Sigmoid colon (tissue), 4 donors: ENCODE data around the gene KCNIP2.

Experiments
- CTCF ChIP-seq, 4 experiments: fragments of 450-650 bp in 3 of 4; fragments of 200-600 bp in 1 of 4; IDR thresholded peaks; one replicate each; pipeline ENCODE4 v1.5.1; 2016 to 2019; ENCODE audit warnings: antibody characterized with exemption in 4 of 4, mild to moderate bottlenecking in 3 of 4, moderate library complexity in 2 of 4
- EP300 ChIP-seq, 4 donors: sonication (generic); formaldehyde crosslinking; IDR thresholded peaks; one replicate each; pipeline ENCODE4 v1.6.1; 2017; ENCODE audit warnings: antibody characterized with exemption in 4 of 4
- POLR2A ChIP-seq, 2 donors: fragments of 450-650 bp; IDR thresholded peaks; one replicate each; pipeline ENCODE4 v1.6.1; 2016; ENCODE audit warnings: antibody characterized with exemption in 2 of 2, mild to moderate bottlenecking in 2 of 2, moderate library complexity in 2 of 2

- TF ChIP-seq EP300 (IDR thresholded peaks at IDR 0.05) (no peak), CTCF (IDR thresholded peaks at IDR 0.05) (no peak), POLR2A (IDR thresholded peaks at IDR 0.05) (no peak)
These were observed 26.7 kb downstream of the KCNIP2 start for GRCh38 chr10:101816913-101817336.
